Activated CD4-positive, alpha-beta T cell treated with anti-CD3 and anti-CD28 coated beads, Interleukin-2, amount 10 ng/mL, durations not matched to agents 7 days and 5 days (primary cell): Measurements from ENCODE around the gene WNT2B. TPM values are rescaled to one million over a fixed set of nuclear protein-coding genes. Genes with fewer than 3 reads are reported as not detected.
A peak's percentile ranks its signal among the peaks of the same experiment; 100 is the strongest.
"Not testable (repeated sequence)": the region's sequence is repeated elsewhere in the genome, so short reads cannot be mapped to it uniquely, and the experiment has no call there.

ENCODE experiments used
- CTCF ChIA-PET: fragments of 350-600 bp; sonication (Branson Sonifier 250); formaldehyde crosslinking; loops from one replicate; lab custom pipeline; 2021; ENCODE audit warnings: antibody characterized with exemption; lab: Charles Lee
- POLR2A ChIA-PET: fragments of 350-600 bp; sonication (Branson Sonifier 250); formaldehyde crosslinking; loops from one replicate; lab custom pipeline; 2021; ENCODE audit warnings: antibody characterized with exemption; lab: Charles Lee
- DNase-seq: peaks from one replicate; pipeline ENCODE4 v3.0.0-alpha.2; 2020
- H3K27ac Mint-ChIP-seq: one replicate; pipeline ENCODE4 v1.8.0; 2021; ENCODE audit warnings: mild to moderate bottlenecking, moderate library complexity, mixed read lengths
- H3K27me3 Mint-ChIP-seq: one replicate; pipeline ENCODE4 v1.8.0; 2021; ENCODE audit warnings: mixed read lengths
- H3K36me3 Mint-ChIP-seq: one replicate; pipeline ENCODE4 v1.8.0; 2021; ENCODE audit warnings: low read depth, mixed read lengths
- H3K4me1 Mint-ChIP-seq: one replicate; pipeline ENCODE4 v1.8.0; 2021; ENCODE audit warnings: mixed read lengths
- H3K4me3 Mint-ChIP-seq: one replicate; pipeline ENCODE4 v1.8.0; 2021; ENCODE audit warnings: mild to moderate bottlenecking, moderate library complexity, mixed read lengths
- H3K9me3 Mint-ChIP-seq: one replicate; pipeline ENCODE4 v1.8.0; 2021; ENCODE audit warnings: mixed read lengths
- total RNA-seq, 2 experiments: library from RNA; stranded (reverse); gene quantifications; one replicate each; pipeline ENCODE4 v1.2.3, GENCODE V29; 2021

The WNT2B gene
- total RNA-seq = not detected

DNA sequence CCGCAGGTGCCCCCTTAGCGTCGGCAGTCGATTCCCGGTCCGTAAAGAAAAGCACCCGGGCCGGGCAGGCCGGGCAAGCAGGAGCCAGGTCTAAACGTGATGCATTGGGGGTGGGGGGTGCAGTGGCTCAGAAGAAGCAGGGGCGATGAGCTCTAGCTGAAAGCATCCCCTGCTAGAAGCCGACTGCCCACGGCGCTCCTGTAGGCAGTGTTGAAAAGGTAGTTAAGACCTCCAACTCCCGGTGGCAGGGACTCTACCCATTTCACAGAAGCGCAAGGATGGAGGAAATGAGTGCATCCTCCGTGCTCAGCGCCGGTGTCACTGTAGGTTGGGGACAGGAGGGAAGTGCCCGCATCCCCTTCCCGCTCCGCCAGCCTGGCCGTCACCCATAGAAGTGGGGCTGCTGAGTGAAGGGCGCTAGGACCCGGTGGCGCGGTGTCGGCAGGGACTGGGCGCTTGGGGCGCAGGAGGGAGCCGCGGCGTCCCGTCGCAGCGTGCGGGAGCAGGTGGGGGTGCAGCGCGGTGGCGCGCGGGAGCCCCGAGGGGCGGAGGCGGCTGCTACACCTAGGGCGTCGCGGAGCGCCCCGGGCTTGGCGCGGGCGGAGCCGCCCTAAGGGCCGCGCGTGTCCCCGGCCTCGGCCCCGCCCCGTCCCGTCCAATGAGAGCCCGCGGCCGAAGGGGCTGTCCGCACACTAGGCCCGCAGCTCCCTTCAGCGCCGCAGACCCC, at the start of gene WNT2B:
TSS of gene WNT2B (plus strand) at position 688 of the 727 bp plus-strand sequence. CDS start 298 bp downstream, outside the sequence.
- CTCF ChIA-PET = no interaction called here
- H3K27me3 Mint-ChIP-seq = peaks cover 53% of the 10 kb centered on the region
- DNase-seq = peak; percentile 49
- H3K9me3 Mint-ChIP-seq = no peaks in the 10 kb centered on the region
- no peak within 1 kb of the TSS for H3K27ac Mint-ChIP-seq
- no peaks in the 10 kb centered on the region for H3K36me3 Mint-ChIP-seq
- peaks cover 5% of the 10 kb centered on the region for H3K4me1 Mint-ChIP-seq
- peak within 1 kb of the TSS; percentile 68 for H3K4me3 Mint-ChIP-seq
- POLR2A ChIA-PET = interaction anchor here (0.7 kb wide), 1 partner anchor 457 kb away, joined by 3 read pairs; no protein-coding TSS in a partner anchor

DNA sequence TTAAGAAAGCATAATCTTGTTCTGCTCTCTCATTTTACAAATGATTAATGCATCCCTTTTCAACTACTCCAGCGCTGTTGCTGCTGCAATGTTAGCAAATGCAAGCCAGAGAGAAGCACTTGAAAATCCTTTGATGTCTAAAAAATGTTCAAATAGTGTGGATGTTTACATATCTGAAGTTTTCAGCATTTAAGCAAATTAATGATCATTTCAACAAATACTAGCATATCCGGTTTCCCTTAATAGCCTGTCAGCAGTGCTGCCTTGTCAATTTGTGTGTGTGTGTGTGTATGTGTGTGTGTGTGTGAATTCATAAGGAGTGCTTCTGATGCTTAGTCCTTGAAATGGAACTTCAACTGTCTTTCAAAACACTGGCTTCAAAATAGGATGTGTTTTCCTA, 48.1 kb upstream of the WNT2B start:
- no peak for DNase-seq
- Mint-ChIP-seq H3K4me1 (peaks cover 2% of the 10 kb centered on the region), H3K27me3 (peaks cover 8% of the 10 kb centered on the region), H3K4me3 (no peak overlapping the region), H3K36me3 (no peaks in the 10 kb centered on the region), H3K9me3 (no peaks in the 10 kb centered on the region), H3K27ac (no peak overlapping the region)
- ChIA-PET POLR2A (no interaction called here), CTCF (no interaction called here)

DNA sequence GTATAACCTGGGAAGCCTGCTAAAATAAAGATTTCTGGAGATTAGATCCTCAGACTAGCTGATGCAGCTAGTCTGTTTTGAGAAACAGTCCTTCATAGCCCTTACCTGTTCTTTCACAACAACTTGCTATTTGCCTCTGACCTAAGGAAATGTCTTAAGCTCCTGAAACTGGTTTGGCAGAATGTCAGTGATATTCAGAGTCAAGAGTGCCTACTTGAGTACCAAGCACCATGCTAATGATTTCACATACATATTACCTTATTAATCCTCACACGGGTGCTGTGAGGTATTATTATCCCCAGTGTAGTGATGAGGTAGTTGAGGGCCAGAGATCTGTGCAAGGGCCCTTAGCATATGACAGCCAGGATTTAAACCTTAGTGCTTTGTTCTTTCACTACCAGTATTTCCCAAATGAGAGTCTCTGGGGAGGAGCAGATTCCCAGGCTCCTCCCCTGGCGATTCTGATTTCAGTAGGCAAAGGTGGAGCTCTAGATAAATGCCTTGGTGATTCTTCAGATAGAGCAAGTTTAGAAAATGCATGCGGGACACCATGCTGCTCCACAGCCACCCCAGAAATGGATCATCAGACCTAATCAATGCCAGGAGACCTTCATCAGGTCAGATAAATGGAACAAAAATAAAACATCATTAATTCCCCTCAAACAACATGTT, 47.4 kb upstream of the WNT2B start:
- no peaks in the 10 kb centered on the region for H3K36me3 Mint-ChIP-seq
- no peak overlapping the region for H3K27ac Mint-ChIP-seq
- no peaks in the 10 kb centered on the region for H3K9me3 Mint-ChIP-seq
- DNase-seq = no peak
- H3K27me3 Mint-ChIP-seq = peaks cover 8% of the 10 kb centered on the region
- peaks cover 9% of the 10 kb centered on the region for H3K4me1 Mint-ChIP-seq
- ChIA-PET CTCF (interaction anchor here (0.7 kb wide), 1 partner anchor 40 kb away, joined by 3 read pairs; no protein-coding TSS in a partner anchor), POLR2A (no interaction called here)
- no peak overlapping the region for H3K4me3 Mint-ChIP-seq

DNA sequence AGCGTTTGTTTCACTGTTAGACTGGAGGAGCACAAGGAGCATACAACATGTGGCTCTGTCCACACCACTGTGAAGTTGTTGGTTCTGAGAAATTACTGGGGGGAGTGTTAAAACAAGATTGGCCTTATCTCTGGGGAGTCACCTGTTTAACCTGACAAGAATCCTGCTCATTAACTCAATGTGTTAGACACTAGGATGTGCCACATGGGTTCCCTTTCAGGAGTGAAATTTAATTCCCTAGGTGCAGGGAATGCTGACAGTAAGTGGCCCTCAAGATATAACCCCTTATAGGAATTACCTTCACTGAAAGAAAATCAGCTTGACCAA, 45.8 kb upstream of the WNT2B start:
- no peak overlapping the region for H3K27ac Mint-ChIP-seq
- no peaks in the 10 kb centered on the region for H3K36me3 Mint-ChIP-seq
- ChIA-PET POLR2A (interaction anchor here (0.7 kb wide), 1 partner anchor 382 kb away, joined by 3 read pairs; no protein-coding TSS in a partner anchor), CTCF (interaction anchor here (1.3 to 7.0 kb wide), 2 partner anchors 10 to 72 kb away, joined by 4 to 34 read pairs; no protein-coding TSS in a partner anchor)
- peaks cover 16% of the 10 kb centered on the region for H3K4me1 Mint-ChIP-seq
- peaks cover 15% of the 10 kb centered on the region for H3K27me3 Mint-ChIP-seq
- no peaks in the 10 kb centered on the region for H3K9me3 Mint-ChIP-seq
- DNase-seq = no peak
- H3K4me3 Mint-ChIP-seq = no peak overlapping the region

- no peak overlapping the region for H3K27ac Mint-ChIP-seq
These were observed 44.3 kb upstream of the WNT2B start for GRCh38 chr1:112464501-112464900.

GRCh38 chr1:112465122-112465521, 43.6 kb upstream of the WNT2B start:
- no peak overlapping the region for H3K4me3 Mint-ChIP-seq
- no peak for DNase-seq
- H3K9me3 Mint-ChIP-seq = no peaks in the 10 kb centered on the region
- peaks cover 16% of the 10 kb centered on the region for H3K4me1 Mint-ChIP-seq
- CTCF ChIA-PET = interaction anchor here (0.6 to 7.0 kb wide), 3 partner anchors 57 to 141 kb away, joined by 3 to 34 read pairs (median 6); no protein-coding TSS in a partner anchor
- H3K27ac Mint-ChIP-seq = no peak overlapping the region
- POLR2A ChIA-PET = no interaction called here
- no peaks in the 10 kb centered on the region for H3K36me3 Mint-ChIP-seq
- peaks cover 18% of the 10 kb centered on the region for H3K27me3 Mint-ChIP-seq

More at GRCh38 chr1:112464501-112464900, 44.3 kb upstream of the WNT2B start:
- DNase-seq = no peak
- H3K4me1 Mint-ChIP-seq = peaks cover 16% of the 10 kb centered on the region
- H3K36me3 Mint-ChIP-seq = no peaks in the 10 kb centered on the region
- ChIA-PET POLR2A (no interaction called here), CTCF (interaction anchor here (0.5 to 7.0 kb wide), 4 partner anchors 74 to 395 kb away, joined by 3 to 34 read pairs (median 3); no protein-coding TSS in a partner anchor)
- H3K9me3 Mint-ChIP-seq = no peaks in the 10 kb centered on the region
- H3K27me3 Mint-ChIP-seq = peaks cover 20% of the 10 kb centered on the region
- no peak overlapping the region for H3K4me3 Mint-ChIP-seq

- ChIA-PET CTCF (interaction anchor here (0.6 to 7.0 kb wide), 17 partner anchors 9 to 566 kb away, joined by 3 to 34 read pairs (median 4); no protein-coding TSS in a partner anchor), POLR2A (no interaction called here)
- Mint-ChIP-seq H3K27ac (peak overlapping the region; percentile 71), H3K4me1 (peaks cover 16% of the 10 kb centered on the region), H3K27me3 (peaks cover 20% of the 10 kb centered on the region), H3K4me3 (peak overlapping the region; percentile 70), H3K9me3 (no peaks in the 10 kb centered on the region), H3K36me3 (no peaks in the 10 kb centered on the region)
- peak; percentile 89 for DNase-seq
These were observed 42.6 kb upstream of the WNT2B start for GRCh38 chr1:112466078-112466660.

GRCh38 chr1:112470324-112470723, 38.4 kb upstream of the WNT2B start:
- H3K4me3 Mint-ChIP-seq, POLR2A ChIA-PET, H3K9me3 Mint-ChIP-seq, H3K27ac Mint-ChIP-seq, DNase-seq, H3K36me3 Mint-ChIP-seq: not testable (repeated sequence)
- H3K27me3 Mint-ChIP-seq = peaks cover 27% of the 10 kb centered on the region
- peaks cover 16% of the 10 kb centered on the region for H3K4me1 Mint-ChIP-seq
- CTCF ChIA-PET = interaction anchor here (1.2 kb wide), 1 partner anchor 34 kb away, joined by 3 read pairs; no protein-coding TSS in a partner anchor

- Mint-ChIP-seq H3K4me1 (peaks cover 10% of the 10 kb centered on the region), H3K9me3 (no peaks in the 10 kb centered on the region), H3K27ac (no peak overlapping the region), H3K27me3 (peaks cover 27% of the 10 kb centered on the region), H3K4me3 (no peak overlapping the region), H3K36me3 (no peaks in the 10 kb centered on the region)
- no peak for DNase-seq
- ChIA-PET CTCF (no interaction called here), POLR2A (no interaction called here)
These were observed 37.8 kb upstream of the WNT2B start for GRCh38 chr1:112470966-112471365.

DNA sequence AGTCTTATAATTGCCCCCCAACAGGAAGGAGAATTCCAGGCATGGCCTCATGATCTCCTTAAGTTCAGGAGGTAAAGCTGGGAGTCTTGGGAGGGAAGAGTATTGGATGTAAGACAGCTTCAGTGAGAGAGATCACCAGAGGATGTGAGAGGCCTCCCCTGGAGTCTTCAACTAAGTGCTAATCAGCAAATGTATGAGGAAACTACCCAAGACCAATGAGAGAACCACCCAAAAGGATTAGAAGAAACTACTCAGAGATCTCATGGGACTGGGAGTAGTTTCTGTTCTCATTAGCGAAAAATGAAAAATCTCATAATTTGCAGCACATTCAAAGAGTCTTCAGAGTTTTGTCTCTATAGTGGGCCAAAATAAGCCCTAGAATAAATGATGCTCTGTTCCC, 36.6 kb upstream of the WNT2B start:
- CTCF ChIA-PET = interaction anchor here (0.9 to 1.8 kb wide), 2 partner anchors 9 to 79 kb away, joined by 3 to 4 read pairs; no protein-coding TSS in a partner anchor
- no peaks in the 10 kb centered on the region for H3K4me1 Mint-ChIP-seq
- POLR2A ChIA-PET = no interaction called here
- peaks cover 4% of the 10 kb centered on the region for H3K9me3 Mint-ChIP-seq
- H3K27me3 Mint-ChIP-seq = peaks cover 23% of the 10 kb centered on the region
- H3K36me3 Mint-ChIP-seq = no peaks in the 10 kb centered on the region
- DNase-seq = no peak
- no peak overlapping the region for H3K27ac Mint-ChIP-seq
- H3K4me3 Mint-ChIP-seq = no peak overlapping the region

GRCh38 chr1:112477550-112477949, 31.2 kb upstream of the WNT2B start:
- POLR2A ChIA-PET = no interaction called here
- H3K36me3 Mint-ChIP-seq = peaks cover 7% of the 10 kb centered on the region
- no peaks in the 10 kb centered on the region for H3K4me1 Mint-ChIP-seq
- peaks cover 17% of the 10 kb centered on the region for H3K9me3 Mint-ChIP-seq
- H3K4me3 Mint-ChIP-seq = no peak overlapping the region
- CTCF ChIA-PET = no interaction called here
- DNase-seq = no peak
- H3K27ac Mint-ChIP-seq = no peak overlapping the region
- H3K27me3 Mint-ChIP-seq = peaks cover 20% of the 10 kb centered on the region

- peaks cover 18% of the 10 kb centered on the region for H3K27me3 Mint-ChIP-seq
- POLR2A ChIA-PET = no interaction called here
- no peak for DNase-seq
- H3K4me1 Mint-ChIP-seq = no peaks in the 10 kb centered on the region
- peaks cover 7% of the 10 kb centered on the region for H3K36me3 Mint-ChIP-seq
- H3K9me3 Mint-ChIP-seq = peaks cover 17% of the 10 kb centered on the region
- no peak overlapping the region for H3K4me3 Mint-ChIP-seq
- CTCF ChIA-PET = interaction anchor here (0.6 kb wide), 2 partner anchors 12 to 18 kb away, joined by 3 to 4 read pairs; no protein-coding TSS in a partner anchor
- no peak overlapping the region for H3K27ac Mint-ChIP-seq
These were observed 30.5 kb upstream of the WNT2B start for GRCh38 chr1:112478314-112478713.
